Naive B cell (primary cell): Measurements from ENCODE around the gene LAPTM5. TPM values are rescaled to one million over a fixed set of nuclear protein-coding genes. Genes with fewer than 3 reads are reported as not detected.
A peak's percentile ranks its signal among the peaks of the same experiment; 100 is the strongest.

ENCODE experiments used
- ATAC-seq, 2 donors: fragments of 150-1000 bp; cut with Tn5 transposase; 2 replicates each; pipeline ENCODE4 v1.10.0; 2021; ENCODE audit warnings: low read depth in 2 of 2, mild to moderate bottlenecking in 2 of 2, moderate library complexity in 2 of 2
- DNase-seq: peaks from one replicate; pipeline ENCODE4 v3.0.0; 2022
- H3K27ac Mint-ChIP-seq, 6 donors: one replicate each; pipeline ENCODE4 v1.8.0; 2020 to 2022; ENCODE audit warnings: mild to moderate bottlenecking in 6 of 6, mixed read lengths in 6 of 6, moderate library complexity in 5 of 6, inconsistent platforms in 2 of 6
- H3K27me3 Mint-ChIP-seq, 3 donors: one replicate each; pipeline ENCODE4 v1.8.0; 2021 to 2022; ENCODE audit warnings: mixed read lengths in 3 of 3, mild to moderate bottlenecking in 1 of 3
- H3K36me3 Mint-ChIP-seq, 2 donors: one replicate each; pipeline ENCODE4 v1.8.0; 2020 to 2022; ENCODE audit warnings: mixed read lengths in 2 of 2, inconsistent platforms in 1 of 2, mild to moderate bottlenecking in 1 of 2
- H3K4me1 Mint-ChIP-seq, 3 donors: one replicate each; pipeline ENCODE4 v1.8.0; 2020 to 2022; ENCODE audit warnings: mixed read lengths in 3 of 3, inconsistent platforms in 1 of 3, mild to moderate bottlenecking in 1 of 3, moderate library complexity in 1 of 3
- H3K4me3 Mint-ChIP-seq, 8 donors: one replicate each; pipeline ENCODE4 v1.8.0; 2020 to 2022; ENCODE audit warnings: mild to moderate bottlenecking in 8 of 8, mixed read lengths in 8 of 8, moderate library complexity in 8 of 8, inconsistent platforms in 2 of 8
- H3K9me3 Mint-ChIP-seq, 7 donors: one replicate each; pipeline ENCODE4 v1.8.0; 2020 to 2022; ENCODE audit warnings: mixed read lengths in 7 of 7, mild to moderate bottlenecking in 5 of 7, inconsistent platforms in 2 of 7, moderate library complexity in 1 of 7
- polyA plus RNA-seq, 6 donors: library from polyadenylated mRNA; unstranded; fragments of 300-500 nt; fragmentation: Illumina TruSeq; gene quantifications; one replicate each; pipeline ENCODE4 v1.2.3, GENCODE V29; 2021; ENCODE audit warnings: low read depth in 6 of 6

Gene LAPTM5
- polyA plus RNA-seq, 6 donors from 2014 or later: 1,442 to 2,525 (median 1,701) TPM

DNA sequence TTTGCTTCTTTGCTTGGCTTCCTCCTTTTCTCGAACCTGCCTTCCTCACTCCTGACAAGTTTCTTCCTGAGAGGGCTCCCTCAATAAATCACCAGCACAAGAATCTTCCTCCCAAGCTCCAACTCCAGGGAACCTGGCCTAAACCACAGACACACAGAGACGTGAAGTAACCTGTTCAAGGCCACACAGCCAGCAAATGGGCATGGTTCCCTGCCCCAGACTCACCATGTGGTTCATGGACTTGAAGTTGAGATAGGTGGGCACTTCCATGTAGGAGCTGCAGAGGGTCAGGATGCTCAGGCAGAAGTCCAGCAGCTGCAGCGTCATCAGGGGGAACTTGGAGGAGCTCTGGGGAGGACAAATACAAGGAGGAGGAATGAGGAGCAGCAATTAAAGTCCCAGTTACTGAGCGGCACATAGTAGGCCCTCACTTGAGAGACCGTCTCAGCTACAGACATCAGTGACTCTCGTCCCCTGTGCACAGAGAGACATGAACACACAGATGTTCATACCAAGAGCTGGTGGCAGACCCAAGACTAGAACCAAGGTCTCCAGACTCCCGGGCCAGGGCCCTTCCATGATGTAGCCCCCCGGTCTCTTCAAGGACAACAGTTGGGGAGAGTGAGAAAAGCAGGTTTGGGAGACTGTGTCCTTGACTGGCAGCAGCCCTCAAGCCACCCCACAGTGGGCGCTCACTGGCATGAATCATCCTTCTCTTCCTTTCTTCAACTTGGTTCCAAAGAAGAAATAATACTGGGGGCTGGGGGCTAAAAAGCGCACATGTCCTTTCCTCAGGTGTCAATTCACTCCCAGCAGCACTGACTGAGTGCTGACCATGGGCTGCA, 18.6 kb downstream of the LAPTM5 start:
- no peaks in the 10 kb centered on the region for H3K27me3 Mint-ChIP-seq
- peak overlapping the region; percentile 83 to 98 (median 96) for H3K27ac Mint-ChIP-seq
- H3K36me3 Mint-ChIP-seq: peaks cover 42 to 67% of the 10 kb centered on the region in 2 donors
- DNase-seq: no peak
- no peak for ATAC-seq
- H3K4me1 Mint-ChIP-seq: peaks cover 66 to 79% (median 77%) of the 10 kb centered on the region in 3 donors
- H3K9me3 Mint-ChIP-seq: peaks cover 0 to 4% (median 0%) of the 10 kb centered on the region in 7 donors
- peak overlapping the region in 4 of 8 donors; percentile 35 to 67 (median 46) for H3K4me3 Mint-ChIP-seq

GRCh38 chr1:30738040-30738714, 19.4 kb downstream of the LAPTM5 start:
- ATAC-seq (peak; percentile 11), DNase-seq (no peak)
- peaks cover 65 to 73% (median 72%) of the 10 kb centered on the region in 3 donors for H3K4me1 Mint-ChIP-seq
- no peaks in the 10 kb centered on the region for H3K27me3 Mint-ChIP-seq
- H3K36me3 Mint-ChIP-seq: peaks cover 37 to 66% of the 10 kb centered on the region in 2 donors
- peak overlapping the region in 4 of 8 donors; percentile 35 to 55 (median 43) for H3K4me3 Mint-ChIP-seq
- H3K27ac Mint-ChIP-seq: peak overlapping the region; percentile 75 to 98 (median 92)
- peaks cover 0 to 2% (median 0%) of the 10 kb centered on the region in 7 donors for H3K9me3 Mint-ChIP-seq

GRCh38 chr1:30737357-30738039, 20.1 kb downstream of the LAPTM5 start:
- Mint-ChIP-seq H3K36me3 (peaks cover 37 to 67% of the 10 kb centered on the region in 2 donors), H3K27me3 (no peaks in the 10 kb centered on the region), H3K4me3 (peak overlapping the region in 2 of 8 donors; percentile 39 to 76), H3K9me3 (peaks cover 0 to 2% (median 0%) of the 10 kb centered on the region in 7 donors), H3K4me1 (peaks cover 58 to 73% (median 70%) of the 10 kb centered on the region in 3 donors), H3K27ac (peak overlapping the region; percentile 75 to 98 (median 88))
- ATAC-seq (no peak), DNase-seq (no peak)

DNA sequence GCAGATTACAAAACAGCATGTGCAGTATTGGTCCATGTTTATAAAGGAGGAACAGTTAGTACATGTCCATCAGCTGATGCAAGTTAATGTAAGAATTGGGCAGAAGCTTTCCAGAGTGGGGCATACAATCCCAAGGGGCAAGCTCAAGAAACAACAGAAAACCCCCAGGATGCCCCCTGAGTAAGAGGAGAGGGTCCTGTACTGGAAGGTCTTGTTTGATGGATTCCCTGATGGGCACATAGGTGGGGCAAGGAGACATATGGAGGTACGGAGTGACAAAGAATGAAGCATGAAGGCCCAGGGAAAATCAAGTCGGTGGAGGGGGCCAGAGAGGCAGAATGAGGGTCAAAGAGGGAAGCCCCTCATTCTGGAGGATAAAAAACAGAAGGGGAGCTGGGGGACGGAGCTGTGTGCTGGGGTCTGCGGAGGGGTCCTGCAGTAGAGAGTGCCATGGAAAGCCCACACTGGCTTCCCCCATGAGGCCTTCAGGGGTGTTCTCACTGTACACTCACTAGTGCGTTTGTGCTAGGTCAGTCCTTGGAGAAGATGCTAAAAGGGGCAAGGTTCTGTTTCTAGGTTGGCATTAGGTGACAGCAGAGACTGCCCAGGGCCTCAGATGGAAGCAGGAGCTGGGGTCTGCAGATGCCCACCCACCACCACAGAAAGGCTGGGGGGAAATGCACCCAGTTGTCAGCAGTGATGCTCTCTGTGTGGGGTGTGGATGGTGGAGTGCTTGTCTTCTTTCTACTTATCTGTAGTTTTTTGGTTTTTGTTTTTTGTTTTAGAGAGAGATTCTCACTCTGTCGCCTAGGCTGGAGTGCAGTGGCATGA, 21.7 kb downstream of the LAPTM5 start:
- no peaks in the 10 kb centered on the region for H3K27me3 Mint-ChIP-seq
- H3K36me3 Mint-ChIP-seq: peaks cover 31 to 54% of the 10 kb centered on the region in 2 donors
- H3K4me3 Mint-ChIP-seq: peak overlapping the region in 5 of 8 donors; percentile 20 to 72 (median 33)
- H3K9me3 Mint-ChIP-seq: peaks cover 0 to 6% (median 0%) of the 10 kb centered on the region in 7 donors
- H3K4me1 Mint-ChIP-seq: peaks cover 55 to 71% (median 70%) of the 10 kb centered on the region in 3 donors
- H3K27ac Mint-ChIP-seq: peak overlapping the region; percentile 33 to 96 (median 90)
- ATAC-seq (no peak), DNase-seq (no peak)

DNA sequence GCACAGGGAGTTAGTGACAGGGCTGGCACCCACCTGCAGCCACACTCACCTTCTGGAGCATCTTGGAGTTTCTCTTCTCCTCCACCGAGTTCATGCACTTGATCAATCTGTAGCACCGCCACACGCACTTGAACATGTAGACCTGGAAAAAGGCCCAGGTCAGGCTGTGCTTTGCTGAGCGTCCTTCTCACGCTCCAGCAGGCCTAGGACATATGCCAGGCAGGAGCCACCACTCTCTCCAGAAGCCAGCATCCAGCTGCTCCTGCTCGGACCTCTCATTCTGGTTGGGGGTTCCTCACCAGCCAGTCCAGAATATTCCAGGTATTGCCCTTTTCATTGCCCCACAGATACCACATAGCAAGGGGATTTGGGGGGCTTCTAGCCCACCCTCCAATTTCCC, 22.4 kb downstream of the LAPTM5 start:
- Mint-ChIP-seq H3K27me3 (no peaks in the 10 kb centered on the region), H3K4me1 (peaks cover 55 to 71% (median 70%) of the 10 kb centered on the region in 3 donors), H3K27ac (peak overlapping the region; percentile 33 to 96 (median 84)), H3K36me3 (peaks cover 31 to 47% of the 10 kb centered on the region in 2 donors), H3K9me3 (peaks cover 0 to 6% (median 0%) of the 10 kb centered on the region in 7 donors), H3K4me3 (peak overlapping the region in 5 of 8 donors; percentile 4 to 72 (median 29))
- ATAC-seq (no peak), DNase-seq (no peak)

- Mint-ChIP-seq H3K27me3 (no peaks in the 10 kb centered on the region), H3K4me1 (peaks cover 58 to 71% (median 70%) of the 10 kb centered on the region in 3 donors), H3K27ac (peak overlapping the region; percentile 33 to 96 (median 70)), H3K4me3 (peak overlapping the region in 1 of 8 donors; percentile 72), H3K9me3 (peaks cover 0 to 6% (median 0%) of the 10 kb centered on the region in 7 donors), H3K36me3 (peaks cover 31 to 43% of the 10 kb centered on the region in 2 donors)
- DNase-seq (no peak), ATAC-seq (no peak)
Observed at GRCh38 chr1:30734580-30734979, 23.0 kb downstream of the LAPTM5 start.

DNA sequence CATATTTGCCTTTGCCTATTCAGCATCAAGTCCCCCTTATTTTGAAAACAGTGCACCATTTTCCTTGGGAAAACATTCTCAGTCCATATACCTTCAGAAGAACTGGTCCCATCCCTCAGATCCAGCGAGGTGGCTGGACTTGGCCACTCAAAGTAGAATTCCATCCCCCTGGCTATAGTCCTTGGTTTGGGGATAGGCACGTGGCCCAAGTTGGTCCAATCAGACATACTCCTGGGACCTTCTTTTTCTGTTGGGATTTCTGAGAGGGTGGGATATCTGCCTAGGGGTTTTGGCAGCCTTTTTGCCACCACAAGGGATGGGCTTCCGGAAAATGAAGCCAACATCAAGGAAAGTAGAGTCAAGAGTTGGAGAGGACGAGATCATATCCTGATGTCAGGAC, 23.5 kb downstream of the LAPTM5 start:
- Mint-ChIP-seq H3K9me3 (peaks cover 0 to 6% (median 0%) of the 10 kb centered on the region in 7 donors), H3K4me1 (peaks cover 58 to 71% (median 70%) of the 10 kb centered on the region in 3 donors), H3K4me3 (peak overlapping the region in 3 of 8 donors; percentile 29 to 66 (median 50)), H3K27ac (peak overlapping the region in 4 of 6 donors; percentile 33 to 96 (median 88)), H3K36me3 (peaks cover 26 to 38% of the 10 kb centered on the region in 2 donors), H3K27me3 (no peaks in the 10 kb centered on the region)
- DNase-seq (no peak), ATAC-seq (no peak)

DNA sequence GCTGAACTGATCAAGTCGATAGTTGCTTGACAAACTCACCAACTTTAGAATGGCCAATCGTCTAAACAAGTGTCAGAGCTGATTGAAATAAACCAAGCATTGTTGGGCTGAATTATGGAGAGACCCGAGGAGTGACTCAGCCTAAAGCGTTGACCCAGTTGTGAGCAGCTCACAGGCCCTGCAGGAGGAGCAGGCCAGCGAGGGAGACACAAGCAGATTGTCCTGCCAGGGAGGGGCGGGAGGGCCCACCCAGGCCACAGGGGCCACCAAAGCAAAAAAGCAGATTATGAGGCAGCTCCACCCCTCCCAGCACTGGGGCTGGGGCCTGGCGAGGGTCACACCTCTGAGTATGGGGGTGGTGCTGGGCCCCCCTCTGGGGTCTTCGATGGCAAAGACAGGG, 24.1 kb downstream of the LAPTM5 start:
- H3K27ac Mint-ChIP-seq: peak overlapping the region; percentile 18 to 96 (median 87)
- H3K27me3 Mint-ChIP-seq: no peaks in the 10 kb centered on the region
- no peak for DNase-seq
- peak overlapping the region in 4 of 8 donors; percentile 18 to 69 (median 41) for H3K4me3 Mint-ChIP-seq
- H3K36me3 Mint-ChIP-seq: peaks cover 22 to 32% of the 10 kb centered on the region in 2 donors
- no peak for ATAC-seq
- peaks cover 0 to 3% (median 0%) of the 10 kb centered on the region in 7 donors for H3K9me3 Mint-ChIP-seq
- peaks cover 59 to 71% (median 70%) of the 10 kb centered on the region in 3 donors for H3K4me1 Mint-ChIP-seq

- DNase-seq: peak; percentile 75
- peaks cover 0 to 3% (median 0%) of the 10 kb centered on the region in 7 donors for H3K9me3 Mint-ChIP-seq
Observed at GRCh38 chr1:30732277-30732996, 25.1 kb downstream of the LAPTM5 start.

DNA sequence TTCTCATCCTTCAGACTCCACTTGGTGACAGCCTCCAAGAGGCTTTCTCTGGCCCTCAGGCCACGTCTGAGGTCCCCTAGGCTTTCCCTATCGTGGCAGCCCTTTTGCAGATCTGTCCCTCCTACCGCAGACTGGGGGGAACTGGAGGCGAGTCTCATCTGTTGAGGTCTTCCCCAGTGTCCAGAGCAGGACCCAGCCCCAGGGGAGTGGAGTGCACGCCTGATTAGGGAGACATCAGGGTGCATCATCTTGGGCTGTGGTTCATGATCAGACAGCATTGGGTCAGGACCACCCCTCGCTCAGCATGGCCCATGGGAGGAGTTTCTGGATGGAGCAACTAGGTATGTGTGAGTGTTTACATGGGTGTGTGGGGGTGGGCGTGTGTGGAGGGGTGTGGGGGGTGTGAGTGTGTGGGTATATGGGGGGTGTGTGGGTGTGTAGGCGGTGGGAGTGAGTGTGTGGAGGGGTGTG, 25.7 kb downstream of the LAPTM5 start:
- peak overlapping the region; percentile 59 to 89 (median 81) for H3K4me3 Mint-ChIP-seq
- DNase-seq: no peak
- no peak for ATAC-seq

More at GRCh38 chr1:30732277-30732996, 25.1 kb downstream of the LAPTM5 start:
- peak overlapping the region; percentile 15 to 89 (median 55) for H3K4me3 Mint-ChIP-seq
- peak overlapping the region; percentile 94 to 98 (median 95) for H3K27ac Mint-ChIP-seq
- ATAC-seq: peak; percentile 72 to 81
- H3K36me3 Mint-ChIP-seq: peaks cover 22 to 28% of the 10 kb centered on the region in 2 donors
- H3K4me1 Mint-ChIP-seq: peaks cover 68 to 71% (median 70%) of the 10 kb centered on the region in 3 donors
- no peaks in the 10 kb centered on the region for H3K27me3 Mint-ChIP-seq

GRCh38 chr1:30731109-30731805, 26.3 kb downstream of the LAPTM5 start:
- Mint-ChIP-seq H3K36me3 (peaks cover 13 to 27% of the 10 kb centered on the region in 2 donors), H3K27ac (peak overlapping the region; percentile 93 to 98 (median 97)), H3K27me3 (no peaks in the 10 kb centered on the region), H3K4me1 (peaks cover 63 to 67% (median 67%) of the 10 kb centered on the region in 3 donors), H3K9me3 (peaks cover 0 to 3% (median 0%) of the 10 kb centered on the region in 7 donors), H3K4me3 (peak overlapping the region; percentile 64 to 91 (median 81))
- DNase-seq (no peak), ATAC-seq (no peak)

More for the DNA sequence above, 25.7 kb downstream of the LAPTM5 start:
- no peaks in the 10 kb centered on the region for H3K27me3 Mint-ChIP-seq
- peaks cover 69% of the 10 kb centered on the region in 3 donors for H3K4me1 Mint-ChIP-seq
- peaks cover 0 to 3% (median 0%) of the 10 kb centered on the region in 7 donors for H3K9me3 Mint-ChIP-seq
- H3K36me3 Mint-ChIP-seq: peaks cover 17 to 28% of the 10 kb centered on the region in 2 donors
- H3K27ac Mint-ChIP-seq: peak overlapping the region; percentile 93 to 98 (median 96)
